ENCODE data around the gene XPO5.
A peak's percentile ranks its signal among the peaks of the same experiment; 100 is the strongest.
"Not testable (repeated sequence)": the region's sequence is repeated elsewhere in the genome, so short reads cannot be mapped to it uniquely, and the experiment has no call there.

XPO5 gene

GRCh38 chr6:43517505-43518357 lies 58.1 kb downstream of the XPO5 start:
- no peak for DNase-seq (ENCODE audit: low read depth)

GRCh38 chr6:43516697-43517504 lies 58.9 kb downstream of the XPO5 start, which contains the start of the genes POLR1C and YIPF3:
TSS of gene POLR1C (plus strand) at chr6:43517089. CDS start at chr6:43517110, 21 bp downstream.
TSS of gene YIPF3 (minus strand) at chr6:43516926. CDS start at chr6:43516807, 119 bp downstream.
- peak; percentile 97 for DNase-seq (ENCODE audit: low read depth)

GRCh38 chr6:43516367-43516696 lies 59.5 kb downstream of the XPO5 start:
- no peak for DNase-seq (ENCODE audit: low read depth)

GRCh38 chr6:43515808-43516207 lies 60.0 kb downstream of the XPO5 start:
- DNase-seq (ENCODE audit: low read depth), result no peak

- no peak for DNase-seq (ENCODE audit: low read depth)
Observed at GRCh38 chr6:43511824-43512415, 63.9 kb downstream of the XPO5 start.

- no peak for DNase-seq (ENCODE audit: low read depth)
Observed at GRCh38 chr6:43510827-43511163, 65.0 kb downstream of the XPO5 start.

GRCh38 chr6:43509984-43510826 lies 65.6 kb downstream of the XPO5 start, which contains the start of gene LRRC73:
TSS of gene LRRC73 (minus strand) at chr6:43510346. CDS start at chr6:43509785, 561 bp downstream.
- DNase-seq (ENCODE audit: low read depth), result no peak

GRCh38 chr6:43509142-43509983 lies 66.5 kb downstream of the XPO5 start:
- DNase-seq (ENCODE audit: low read depth), result no peak

- DNase-seq (ENCODE audit: low read depth), result no peak
Observed at GRCh38 chr6:43508481-43509141, 67.2 kb downstream of the XPO5 start.

GRCh38 chr6:43506667-43507471 lies 69.0 kb downstream of the XPO5 start:
- DNase-seq (ENCODE audit: low read depth), result peak; percentile 66

GRCh38 chr6:43506171-43506570 lies 69.7 kb downstream of the XPO5 start:
- no peak for DNase-seq (ENCODE audit: low read depth)

GRCh38 chr6:43505718-43506117 lies 70.1 kb downstream of the XPO5 start:
- DNase-seq (ENCODE audit: low read depth), result no peak

GRCh38 chr6:43504756-43505593 lies 70.9 kb downstream of the XPO5 start:
- DNase-seq (ENCODE audit: low read depth), result no peak

- DNase-seq (ENCODE audit: low read depth), result no peak
Observed at GRCh38 chr6:43503443-43503842, 72.4 kb downstream of the XPO5 start.

- DNase-seq (ENCODE audit: low read depth), result no peak
Observed at GRCh38 chr6:43502666-43503065, 73.2 kb downstream of the XPO5 start.

GRCh38 chr6:43500921-43501320 lies 74.9 kb downstream of the XPO5 start:
- DNase-seq (ENCODE audit: low read depth), result no peak

- DNase-seq (ENCODE audit: low read depth), result no peak
Observed at GRCh38 chr6:43499028-43499815, 76.6 kb downstream of the XPO5 start.

GRCh38 chr6:43498291-43498690 lies 77.5 kb downstream of the XPO5 start:
- not testable (repeated sequence) for DNase-seq (ENCODE audit: low read depth)
